ENCODE results near the gene FICD.
A peak's percentile ranks its signal among the peaks of the same experiment; 100 is the strongest.

FICD gene

DNA sequence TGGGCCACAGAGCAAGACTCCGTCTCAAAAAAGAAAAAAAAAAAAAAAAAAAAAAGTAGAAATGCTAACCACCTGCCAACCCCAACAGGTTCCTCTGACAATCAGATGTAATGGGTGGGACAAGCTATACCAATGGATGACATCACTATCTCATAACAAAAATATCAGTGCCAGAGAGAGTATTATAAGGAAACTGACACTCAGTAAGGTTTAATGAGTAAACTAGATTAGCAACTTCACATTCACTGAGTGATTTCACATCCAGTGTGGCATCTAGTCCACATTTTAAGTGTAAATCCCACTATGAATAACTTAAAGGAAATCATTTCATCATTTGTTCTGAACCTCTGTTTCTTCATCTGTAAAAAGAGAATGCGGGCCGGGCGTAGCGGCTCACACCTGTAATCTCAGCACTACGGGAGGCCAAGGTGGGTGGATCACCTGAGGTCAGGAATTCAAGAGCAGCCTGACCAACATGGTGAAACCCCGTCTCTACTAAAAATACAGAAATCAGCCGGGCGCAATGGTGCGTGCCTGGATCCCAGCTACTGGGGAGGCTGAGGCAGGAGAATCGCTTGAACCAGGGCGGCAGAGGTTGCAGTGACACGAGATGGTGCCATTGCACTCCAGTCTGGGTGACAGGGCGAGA is 44.1 kb downstream of the FICD start:
- H3K79me2 ChIP-seq (ENCODE audit: insufficient read depth, low read length): peaks cover 90% of the 10 kb centered on the region
- H3K36me3 ChIP-seq (ENCODE audit: insufficient read depth, low read length): peaks cover 48% of the 10 kb centered on the region
- peaks cover 57% of the 10 kb centered on the region for H4K20me1 ChIP-seq (ENCODE audit: insufficient read depth, low read length)
- ATAC-seq (ENCODE audit: insufficient read depth, low read depth) (no peak), DNase-seq (no peak)
- no peaks in the 10 kb centered on the region for H3K9me3 ChIP-seq (ENCODE audit: insufficient read depth, low read length, severe bottlenecking)
- peak overlapping the region in 1 of 2 experiments; percentile 81; a peak in 2 of 4 replicates for H3K4me3 ChIP-seq (ENCODE audit: low read depth in 1 of 2, low read length in 2 of 2)
- H3K4me1 ChIP-seq (ENCODE audit: insufficient read depth, low read length): peaks cover 57% of the 10 kb centered on the region
- H3K9ac ChIP-seq (ENCODE audit: low read depth, low read length): peak overlapping the region; percentile 75
- H2AFZ ChIP-seq (ENCODE audit: low read depth, low read length): no peak overlapping the region
- no peak for TF ChIP-seq EZH2 (IDR thresholded peaks at IDR 0.05; ENCODE audit: borderline replicate concordance, low read depth, low read length, severe bottlenecking)
- TF ChIP-seq, protein P1, sequence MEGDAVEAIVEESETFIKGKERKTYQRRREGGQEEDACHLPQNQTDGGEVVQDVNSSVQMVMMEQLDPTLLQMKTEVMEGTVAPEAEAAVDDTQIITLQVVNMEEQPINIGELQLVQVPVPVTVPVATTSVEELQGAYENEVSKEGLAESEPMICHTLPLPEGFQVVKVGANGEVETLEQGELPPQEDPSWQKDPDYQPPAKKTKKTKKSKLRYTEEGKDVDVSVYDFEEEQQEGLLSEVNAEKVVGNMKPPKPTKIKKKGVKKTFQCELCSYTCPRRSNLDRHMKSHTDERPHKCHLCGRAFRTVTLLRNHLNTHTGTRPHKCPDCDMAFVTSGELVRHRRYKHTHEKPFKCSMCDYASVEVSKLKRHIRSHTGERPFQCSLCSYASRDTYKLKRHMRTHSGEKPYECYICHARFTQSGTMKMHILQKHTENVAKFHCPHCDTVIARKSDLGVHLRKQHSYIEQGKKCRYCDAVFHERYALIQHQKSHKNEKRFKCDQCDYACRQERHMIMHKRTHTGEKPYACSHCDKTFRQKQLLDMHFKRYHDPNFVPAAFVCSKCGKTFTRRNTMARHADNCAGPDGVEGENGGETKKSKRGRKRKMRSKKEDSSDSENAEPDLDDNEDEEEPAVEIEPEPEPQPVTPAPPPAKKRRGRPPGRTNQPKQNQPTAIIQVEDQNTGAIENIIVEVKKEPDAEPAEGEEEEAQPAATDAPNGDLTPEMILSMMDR (IDR thresholded peaks at IDR 0.05; ENCODE audit: borderline replicate concordance, extremely low read depth, low read length, poor library complexity, severe bottlenecking): no peak
- H3K4me2 ChIP-seq (ENCODE audit: insufficient read depth, low read length): peak overlapping the region; percentile 92
- no peaks in the 10 kb centered on the region for H3K27me3 ChIP-seq (ENCODE audit: insufficient read depth, low read length, poor library complexity)
- H3K27ac ChIP-seq (ENCODE audit: low read length): no peak overlapping the region; the same call in 1 of the 2 replicates

DNA sequence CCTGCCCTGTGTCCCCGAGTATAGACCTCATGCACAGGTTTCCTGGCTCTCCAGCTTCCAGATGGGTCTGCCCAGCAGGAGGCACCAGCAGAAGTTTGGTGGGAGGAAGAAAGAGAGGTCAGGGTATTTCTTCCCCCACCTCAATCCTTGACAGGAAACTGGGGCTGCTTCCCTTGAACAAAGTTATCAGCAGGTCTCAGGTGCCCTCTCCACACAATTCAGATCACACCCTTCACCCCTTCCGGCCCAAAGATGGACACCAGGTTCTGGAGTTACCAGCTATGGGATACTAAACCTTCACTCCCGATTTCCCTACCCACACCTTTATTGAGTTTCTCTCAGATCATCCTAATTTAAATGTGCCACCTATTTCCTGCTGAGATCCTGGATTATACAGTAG is 44.7 kb downstream of the FICD start:
- Histone ChIP-seq H4K20me1 (ENCODE audit: insufficient read depth, low read length) (peaks cover 55% of the 10 kb centered on the region), H3K9ac (ENCODE audit: low read depth, low read length) (peak overlapping the region; percentile 75), H3K79me2 (ENCODE audit: insufficient read depth, low read length) (peaks cover 86% of the 10 kb centered on the region), H2AFZ (ENCODE audit: low read depth, low read length) (no peak overlapping the region), H3K4me2 (ENCODE audit: insufficient read depth, low read length) (peak overlapping the region; percentile 92), H3K27ac (ENCODE audit: low read length) (peak overlapping the region; percentile 87), H3K36me3 (ENCODE audit: insufficient read depth, low read length) (peaks cover 53% of the 10 kb centered on the region), H3K27me3 (ENCODE audit: insufficient read depth, low read length, poor library complexity) (no peaks in the 10 kb centered on the region), H3K9me3 (ENCODE audit: insufficient read depth, low read length, severe bottlenecking) (no peaks in the 10 kb centered on the region), H3K4me1 (ENCODE audit: insufficient read depth, low read length) (peaks cover 63% of the 10 kb centered on the region), H3K4me3 (ENCODE audit: low read depth in 1 of 2, low read length in 2 of 2) (peak overlapping the region; percentile 81 to 88)
- no peak for TF ChIP-seq EZH2 (IDR thresholded peaks at IDR 0.05; ENCODE audit: borderline replicate concordance, low read depth, low read length, severe bottlenecking)
- TF ChIP-seq, protein P1 (IDR thresholded peaks at IDR 0.05; ENCODE audit: borderline replicate concordance, extremely low read depth, low read length, poor library complexity, severe bottlenecking): peak; percentile 27
- no peak for ATAC-seq (ENCODE audit: insufficient read depth, low read depth)
- no peak for DNase-seq

DNA sequence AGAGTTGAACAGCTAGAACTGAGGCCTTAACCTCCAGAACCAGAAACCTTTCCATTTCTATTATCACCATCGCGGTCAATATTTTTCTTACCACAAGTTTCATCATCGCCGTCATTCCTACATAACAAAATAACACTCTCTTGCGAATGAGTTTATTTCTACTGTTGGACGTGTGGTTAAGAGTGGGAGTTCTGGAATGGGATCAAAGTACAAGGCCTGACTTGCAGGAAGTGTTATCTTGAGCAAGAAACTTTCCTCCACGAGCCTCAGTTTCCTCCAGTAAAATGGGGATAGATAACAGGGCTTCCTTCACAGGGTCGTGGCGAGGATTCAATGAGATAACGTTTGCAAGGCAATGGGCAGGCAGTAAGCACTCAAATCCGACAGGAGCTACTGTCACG is 45.2 kb downstream of the FICD start:
- no peak for DNase-seq
- peaks cover 80% of the 10 kb centered on the region for H3K79me2 ChIP-seq (ENCODE audit: insufficient read depth, low read length)
- H3K27ac ChIP-seq (ENCODE audit: low read length): peak overlapping the region; percentile 87
- H4K20me1 ChIP-seq (ENCODE audit: insufficient read depth, low read length): peaks cover 50% of the 10 kb centered on the region
- no peak for TF ChIP-seq EZH2 (IDR thresholded peaks at IDR 0.05; ENCODE audit: borderline replicate concordance, low read depth, low read length, severe bottlenecking)
- TF ChIP-seq, protein P1 (IDR thresholded peaks at IDR 0.05; ENCODE audit: borderline replicate concordance, extremely low read depth, low read length, poor library complexity, severe bottlenecking): no peak
- peaks cover 56% of the 10 kb centered on the region for H3K36me3 ChIP-seq (ENCODE audit: insufficient read depth, low read length)
- no peak for ATAC-seq (ENCODE audit: insufficient read depth, low read depth)
- H3K4me3 ChIP-seq (ENCODE audit: low read depth in 1 of 2, low read length in 2 of 2): peak overlapping the region; percentile 81 to 88
- H3K4me1 ChIP-seq (ENCODE audit: insufficient read depth, low read length): peaks cover 68% of the 10 kb centered on the region
- H2AFZ ChIP-seq (ENCODE audit: low read depth, low read length): peak overlapping the region; percentile 94
- H3K4me2 ChIP-seq (ENCODE audit: insufficient read depth, low read length): peak overlapping the region; percentile 92
- H3K9me3 ChIP-seq (ENCODE audit: insufficient read depth, low read length, severe bottlenecking): no peaks in the 10 kb centered on the region
- no peaks in the 10 kb centered on the region for H3K27me3 ChIP-seq (ENCODE audit: insufficient read depth, low read length, poor library complexity)
- peak overlapping the region; percentile 75 for H3K9ac ChIP-seq (ENCODE audit: low read depth, low read length)
